Urinary bladder (tissue), 4 donors: ENCODE results near the gene CFAP161. TPM values are rescaled to one million over a fixed set of nuclear protein-coding genes. Genes with fewer than 3 reads are reported as not detected.

Experiments
- DNase-seq: peaks from one replicate; pipeline ENCODE4 v3.0.0-alpha.2; 2015; ENCODE audit errors: extremely low spot score
- H3K27ac ChIP-seq: one replicate; pipeline ENCODE4 v1.5.1; 2013; ENCODE audit warnings: low read depth, mild to moderate bottlenecking, moderate library complexity
- H3K36me3 ChIP-seq: one replicate; pipeline ENCODE4 v1.6.1; 2013; ENCODE audit warnings: mild to moderate bottlenecking, moderate library complexity; ENCODE audit not compliant: insufficient read depth
- H3K4me1 ChIP-seq: one replicate; pipeline ENCODE4 v1.6.1; 2013; ENCODE audit warnings: mild to moderate bottlenecking, moderate library complexity; ENCODE audit not compliant: insufficient read depth
- H3K4me3 ChIP-seq: one replicate; pipeline ENCODE4 v1.5.1; 2013; ENCODE audit warnings: low read depth, low read length
- WGBS: extraction: QIAGEN DNeasy Blood & Tissue Kit; methylation state at CpG from one replicate; pipeline ENCODE4 v1.1.7; 2013; 5-methylcytosine and 5-hydroxymethylcytosine counted together
- polyA plus RNA-seq: library from polyadenylated mRNA; stranded (reverse); fragments of 200-250 nt; gene quantifications from one replicate; pipeline ENCODE4 v1.2.3, GENCODE V29; 2013
- total RNA-seq: library from RNA; depleted of rRNA; stranded (reverse); fragments of >200 nt; gene quantifications from one replicate; pipeline ENCODE4 v1.2.3, GENCODE V29; 2014
- donor health status: healthy with polysubstance abuse.
- donor health status: healthy.

Gene CFAP161
- total and polyA plus RNA-seq, 2 donors = 0.90 TPM; not detected in 1

DNA sequence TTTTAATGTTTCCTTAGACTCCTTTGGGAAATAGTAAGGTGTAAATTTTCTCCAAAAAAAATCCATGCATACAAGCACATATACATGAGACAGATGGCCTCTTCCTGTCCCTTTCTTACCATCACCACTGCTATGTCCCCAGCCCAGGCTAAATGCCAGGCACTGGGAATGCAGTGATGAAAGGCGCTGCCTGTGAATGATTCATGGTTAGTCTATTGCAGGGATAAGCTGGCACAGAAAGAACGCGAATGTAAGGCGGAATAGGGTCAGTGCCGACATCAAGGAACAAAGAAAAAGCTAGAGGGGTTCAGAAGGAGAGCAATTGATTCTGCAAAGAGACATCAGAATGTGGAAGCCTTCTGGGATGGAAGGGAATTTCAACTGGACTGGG lies 36.2 kb upstream of the CFAP161 start:
- H3K4me1 ChIP-seq = no peaks in the 10 kb centered on the region
- no peak for DNase-seq

DNA sequence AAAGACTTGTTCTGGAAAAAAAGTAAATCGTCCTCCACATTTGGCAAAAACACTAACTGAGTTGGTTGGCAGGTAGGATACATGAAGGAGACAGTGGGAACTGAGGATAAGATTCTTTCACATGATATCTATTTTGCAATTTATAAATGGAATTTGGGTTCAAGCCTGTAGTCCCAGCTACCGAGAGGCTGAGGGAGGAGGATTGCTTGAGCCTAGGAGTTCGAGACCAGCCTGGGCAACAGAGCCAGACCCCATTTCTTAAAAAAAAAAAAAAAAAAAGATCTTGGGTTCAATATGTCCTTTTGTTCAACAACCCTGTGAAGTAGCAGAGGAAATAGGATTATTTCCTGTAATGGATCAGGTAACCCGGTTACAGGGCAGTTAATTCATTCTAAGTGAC lies 35.7 kb upstream of the CFAP161 start:
- DNase-seq = no peak
- no peak overlapping the region for H3K4me3 ChIP-seq
- H3K36me3 ChIP-seq = no peaks in the 10 kb centered on the region
- 69% methylated on average over 4 of the region's 4 CpGs for WGBS
- H3K4me1 ChIP-seq = no peaks in the 10 kb centered on the region
- no peak overlapping the region for H3K27ac ChIP-seq

More for the DNA sequence above, 36.2 kb upstream of the CFAP161 start:
- no peak overlapping the region for H3K27ac ChIP-seq
- no peak overlapping the region for H3K4me3 ChIP-seq
- WGBS = 65% methylated on average over 5 of the region's 5 CpGs
- H3K36me3 ChIP-seq = no peaks in the 10 kb centered on the region

DNA sequence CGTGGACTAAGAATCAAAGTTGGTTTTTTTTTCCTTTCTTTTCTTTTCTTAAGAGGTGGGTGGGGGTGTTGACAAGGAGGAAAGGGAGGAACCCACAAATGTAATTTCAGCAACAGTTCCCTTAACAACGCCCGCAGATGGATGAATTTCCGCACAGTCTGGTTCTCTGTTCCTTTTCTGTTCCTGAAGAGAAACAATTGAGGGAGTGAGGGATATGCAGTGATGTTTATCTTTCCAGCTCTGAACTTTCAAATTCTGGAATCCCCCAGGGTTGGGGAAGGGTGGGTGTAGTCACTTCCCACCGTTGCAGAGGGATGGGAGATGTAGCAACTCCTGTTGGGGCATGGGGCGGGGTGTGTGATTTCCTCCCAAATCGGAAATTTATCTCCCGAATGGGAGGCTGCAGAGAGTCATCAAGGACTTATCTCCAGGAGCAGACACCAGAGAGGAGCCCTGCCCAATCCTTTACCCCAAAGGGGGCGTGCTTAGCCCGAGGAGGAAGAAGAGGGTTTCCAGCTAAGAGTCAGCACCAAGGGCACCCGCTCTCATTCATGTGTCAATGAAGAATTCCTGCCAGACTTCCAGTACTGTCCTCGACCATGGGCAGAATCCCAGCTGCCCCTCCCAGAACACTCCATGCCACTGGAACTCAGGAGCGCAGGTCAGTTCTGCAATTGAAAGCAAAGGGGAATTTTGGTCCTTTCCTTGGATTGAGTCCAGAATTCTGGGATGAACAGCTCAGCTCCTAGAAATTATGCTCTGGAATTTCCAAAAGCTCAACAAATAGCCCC lies 35.0 kb upstream of the CFAP161 start:
- no peak for DNase-seq
- no peaks in the 10 kb centered on the region for H3K4me1 ChIP-seq
- H3K4me3 ChIP-seq = no peak overlapping the region
- H3K36me3 ChIP-seq = no peaks in the 10 kb centered on the region
- no peak overlapping the region for H3K27ac ChIP-seq
- 51% methylated on average over 13 of the region's 13 CpGs for WGBS

DNA sequence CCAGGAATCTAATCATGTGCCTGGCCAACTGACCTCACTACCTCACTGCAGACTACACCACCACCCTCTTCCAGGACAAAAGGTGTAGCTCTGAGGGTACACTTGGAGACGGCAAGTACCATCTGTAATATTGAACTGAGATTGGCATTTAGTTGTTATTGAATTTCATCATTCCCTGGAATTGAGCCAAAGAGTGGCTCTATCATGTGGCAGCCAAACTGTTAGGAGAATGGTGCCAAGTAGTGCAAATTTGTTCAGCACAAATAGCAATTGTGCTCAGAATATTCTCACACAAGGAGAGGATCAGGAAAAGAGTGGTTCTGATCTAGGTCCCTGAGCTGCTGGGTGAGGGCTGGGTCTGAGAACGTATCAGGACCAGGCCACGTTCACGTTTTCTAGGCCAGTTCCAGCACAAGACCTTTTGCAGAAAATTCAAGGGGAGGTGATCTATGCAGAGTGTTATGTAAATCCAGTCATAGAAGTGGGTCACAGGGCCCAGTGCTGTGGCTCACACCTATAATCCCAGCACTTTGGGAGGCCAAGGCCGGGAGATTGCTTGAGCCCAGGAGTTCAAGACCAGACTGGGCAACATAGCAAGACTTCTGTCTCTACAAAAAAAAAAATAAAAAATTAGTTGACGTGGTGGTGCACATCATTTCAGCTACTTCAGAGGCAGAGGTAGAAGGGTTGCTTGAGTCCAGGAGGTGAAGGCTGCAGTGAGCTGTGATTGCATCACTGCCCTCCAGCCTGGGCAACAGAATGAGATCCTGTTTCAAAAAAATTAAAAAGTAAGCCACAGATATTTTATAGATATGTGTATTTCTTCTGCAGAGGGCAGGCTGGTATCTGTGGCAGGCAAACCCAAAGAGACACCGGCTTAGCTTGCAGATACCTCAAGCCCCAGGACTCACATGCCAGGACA lies 31.9 kb upstream of the CFAP161 start:
- WGBS = 84% methylated on average over 7 of the region's 7 CpGs
- H3K36me3 ChIP-seq = no peaks in the 10 kb centered on the region
- H3K4me1 ChIP-seq = no peaks in the 10 kb centered on the region
- H3K27ac ChIP-seq = no peak overlapping the region
- no peak for DNase-seq
- H3K4me3 ChIP-seq = no peak overlapping the region

DNA sequence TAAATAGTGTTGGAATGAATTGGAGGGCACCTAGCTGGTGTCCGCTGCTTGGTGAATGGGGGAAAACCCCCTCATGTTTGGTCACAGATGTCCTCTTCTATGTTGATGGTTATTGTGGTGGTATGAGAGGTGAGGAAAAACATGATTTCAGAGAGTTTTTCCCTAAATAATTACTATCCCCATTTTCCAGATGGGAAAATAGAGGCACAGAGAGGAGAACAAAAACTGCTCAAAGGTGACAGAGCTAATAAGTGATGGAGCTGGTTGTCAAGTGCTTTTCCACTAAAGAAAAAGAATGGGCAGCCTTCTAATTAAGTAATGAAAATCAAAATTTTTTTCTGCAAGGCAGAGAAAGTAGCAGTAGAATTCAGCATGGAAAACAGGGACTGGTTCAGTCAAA lies 30.2 kb upstream of the CFAP161 start:
- no peak for DNase-seq
- H3K27ac ChIP-seq = no peak overlapping the region
- no peaks in the 10 kb centered on the region for H3K36me3 ChIP-seq
- WGBS = 98% methylated on average over 1 of the region's 1 CpG
- H3K4me3 ChIP-seq = no peak overlapping the region
- no peaks in the 10 kb centered on the region for H3K4me1 ChIP-seq

DNA sequence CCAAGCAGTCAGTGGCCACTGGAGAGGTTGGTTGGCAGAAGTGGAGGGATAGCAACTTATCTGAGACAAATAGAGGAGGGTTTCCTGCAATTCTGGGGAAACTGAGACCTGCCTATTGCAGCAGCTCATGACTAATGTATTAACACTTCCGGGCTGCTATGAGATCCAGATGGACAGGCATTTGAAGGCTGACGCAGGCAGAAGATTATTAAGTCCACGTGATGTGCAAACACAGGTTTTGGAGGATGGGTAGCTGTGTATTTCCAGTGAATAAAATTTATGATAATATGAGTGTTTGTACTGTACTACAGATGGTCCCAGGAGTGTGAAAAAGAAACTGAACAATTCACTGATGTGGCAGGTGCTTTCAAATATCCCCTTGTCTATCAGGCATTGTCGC lies 28.5 kb upstream of the CFAP161 start:
- H3K4me3 ChIP-seq = no peak overlapping the region
- no peak for DNase-seq
- H3K36me3 ChIP-seq = no peaks in the 10 kb centered on the region
- no peaks in the 10 kb centered on the region for H3K4me1 ChIP-seq
- H3K27ac ChIP-seq = no peak overlapping the region
- WGBS = 73% methylated on average over 4 of the region's 4 CpGs

DNA sequence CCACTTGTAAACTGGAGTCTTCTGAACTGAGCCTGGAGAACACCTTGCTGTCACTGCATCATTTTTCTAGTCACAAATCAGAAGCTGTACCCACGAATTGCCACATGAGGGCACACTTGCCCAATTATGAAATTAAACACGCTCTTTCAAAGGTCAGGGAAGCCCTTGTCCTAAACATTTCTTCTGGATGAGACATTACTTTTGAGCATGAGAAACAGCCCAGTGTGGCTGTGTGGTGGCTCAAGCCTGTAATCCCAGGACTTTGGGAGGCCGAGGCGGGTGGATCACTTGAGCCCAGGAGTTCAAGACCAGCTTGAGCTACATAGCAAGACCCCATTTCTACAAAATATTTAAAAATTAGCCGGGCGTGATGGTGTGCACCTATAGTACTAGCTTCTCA lies 27.5 kb upstream of the CFAP161 start:
- H3K36me3 ChIP-seq = no peaks in the 10 kb centered on the region
- WGBS = 38% methylated on average over 6 of the region's 6 CpGs
- H3K27ac ChIP-seq = no peak overlapping the region
- no peaks in the 10 kb centered on the region for H3K4me1 ChIP-seq
- DNase-seq = no peak
- H3K4me3 ChIP-seq = no peak overlapping the region

DNA sequence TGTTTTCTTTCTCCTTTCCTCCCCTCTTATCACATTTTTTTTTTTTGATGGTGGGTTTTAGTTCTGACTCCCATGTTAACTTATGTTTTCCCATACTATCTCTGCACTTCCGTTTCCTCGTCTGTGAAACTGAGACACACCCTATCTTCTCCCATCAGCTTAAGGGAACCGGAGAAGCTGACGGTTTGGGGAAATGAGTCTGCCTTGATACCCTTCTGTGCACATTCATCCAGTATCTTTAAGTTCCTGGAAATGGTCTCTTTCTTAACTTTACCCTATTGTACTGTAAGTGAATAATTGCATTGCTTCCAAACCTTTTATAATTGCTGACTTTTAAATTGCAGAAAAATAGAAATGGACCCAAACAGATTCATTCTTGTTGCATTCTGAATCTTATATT lies 26.2 kb upstream of the CFAP161 start:
- H3K27ac ChIP-seq = no peak overlapping the region
- no peaks in the 10 kb centered on the region for H3K36me3 ChIP-seq
- DNase-seq = no peak
- no peaks in the 10 kb centered on the region for H3K4me1 ChIP-seq
- no peak overlapping the region for H3K4me3 ChIP-seq
- 64% methylated on average over 4 of the region's 4 CpGs for WGBS

DNA sequence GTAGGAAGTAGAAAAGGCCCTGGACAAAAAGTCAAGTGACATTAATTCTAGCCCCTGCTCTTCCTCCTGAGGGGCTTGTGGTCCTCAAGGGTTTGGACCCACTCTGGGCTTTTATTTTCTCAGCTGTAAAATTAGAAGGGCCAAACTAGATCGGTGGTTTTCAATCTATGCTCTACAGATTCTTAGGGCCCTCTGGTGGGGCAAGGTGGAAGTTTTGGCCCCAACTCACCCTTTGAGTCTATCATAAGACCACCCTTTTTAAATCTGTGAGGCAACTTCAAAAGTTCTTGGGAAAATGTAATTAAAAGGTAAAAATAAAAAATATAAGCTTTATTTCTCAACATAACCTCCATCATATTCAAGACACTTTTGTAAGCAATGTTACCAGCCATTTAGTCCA lies 25.6 kb upstream of the CFAP161 start:
- 27% methylated on average over 1 of the region's 1 CpG for WGBS
- H3K27ac ChIP-seq = no peak overlapping the region

DNA sequence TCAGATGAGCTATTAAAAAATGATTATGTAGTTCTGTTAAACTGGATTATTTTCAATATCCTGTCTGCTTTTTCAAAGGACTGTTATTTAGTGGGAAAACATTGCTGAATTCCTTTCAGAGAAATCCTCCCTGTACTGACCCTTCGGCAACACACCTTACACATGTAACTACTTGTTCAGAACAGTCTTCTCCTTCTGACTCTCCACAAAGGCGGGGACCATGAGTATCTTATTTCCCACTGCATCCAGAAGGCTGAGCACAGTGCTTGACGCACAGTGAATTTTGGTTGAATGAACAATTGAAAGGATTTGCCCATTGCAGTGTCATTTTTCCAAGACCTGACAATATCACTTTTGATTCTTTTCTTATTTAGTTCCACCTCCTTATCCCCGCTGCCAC lies 23.1 kb upstream of the CFAP161 start:
- Histone ChIP-seq H3K4me3 (no peak overlapping the region), H3K27ac (no peak overlapping the region), H3K4me1 (no peaks in the 10 kb centered on the region), H3K36me3 (no peaks in the 10 kb centered on the region)
- DNase-seq = no peak
- WGBS = 70% methylated on average over 4 of the region's 4 CpGs

More for the DNA sequence above, 25.6 kb upstream of the CFAP161 start:
- DNase-seq = no peak
- H3K4me1 ChIP-seq = no peaks in the 10 kb centered on the region
- H3K4me3 ChIP-seq = no peak overlapping the region
- no peaks in the 10 kb centered on the region for H3K36me3 ChIP-seq

DNA sequence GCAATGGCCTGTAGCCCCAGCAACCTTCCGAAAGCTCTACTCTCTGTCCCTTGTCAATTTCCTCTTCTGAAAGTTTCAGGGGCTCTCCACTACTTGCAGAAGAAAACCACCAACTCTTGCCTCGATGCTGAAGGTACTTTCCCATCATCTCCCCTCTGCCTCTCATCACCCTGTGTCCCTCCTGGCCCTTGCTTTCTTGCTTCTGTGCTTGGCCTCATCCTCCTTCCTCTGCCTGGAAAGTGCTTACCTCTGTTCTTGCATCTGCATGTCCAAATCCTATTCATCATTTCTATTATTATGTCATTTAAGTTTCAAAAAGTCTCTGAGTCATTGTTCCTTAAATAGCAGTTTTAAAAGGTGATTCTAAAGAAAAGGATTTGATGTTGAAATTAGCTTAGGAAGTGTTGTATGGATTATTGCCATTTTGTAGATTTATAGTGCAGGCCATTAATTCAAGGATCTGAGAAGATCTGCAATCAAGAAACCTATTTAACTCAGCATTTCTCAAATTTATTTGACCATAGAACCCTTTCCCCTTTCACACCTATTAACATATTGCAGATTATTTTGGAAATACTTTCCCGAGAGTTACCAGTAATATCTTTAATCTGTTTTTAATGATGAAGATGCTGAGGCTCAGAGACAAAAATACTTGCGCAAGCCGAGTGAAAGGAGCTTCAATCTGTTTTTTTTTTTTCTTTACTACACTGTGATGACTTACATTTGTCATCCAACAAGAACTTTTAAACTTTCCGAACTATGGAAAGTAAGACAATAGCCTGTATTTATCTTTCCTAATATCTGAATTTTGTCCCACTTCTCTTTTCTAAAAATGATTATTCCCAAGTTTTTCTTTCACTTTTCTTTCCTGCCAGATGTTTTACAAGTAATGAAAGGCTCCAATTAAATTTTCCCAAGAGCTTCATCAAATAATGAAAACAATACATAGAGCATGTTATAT lies 22.3 kb upstream of the CFAP161 start:
- Histone ChIP-seq H3K27ac (no peak overlapping the region), H3K36me3 (no peaks in the 10 kb centered on the region), H3K4me3 (no peak overlapping the region), H3K4me1 (no peaks in the 10 kb centered on the region)
- no peak for DNase-seq
- 65% methylated on average over 6 of the region's 6 CpGs for WGBS

DNA sequence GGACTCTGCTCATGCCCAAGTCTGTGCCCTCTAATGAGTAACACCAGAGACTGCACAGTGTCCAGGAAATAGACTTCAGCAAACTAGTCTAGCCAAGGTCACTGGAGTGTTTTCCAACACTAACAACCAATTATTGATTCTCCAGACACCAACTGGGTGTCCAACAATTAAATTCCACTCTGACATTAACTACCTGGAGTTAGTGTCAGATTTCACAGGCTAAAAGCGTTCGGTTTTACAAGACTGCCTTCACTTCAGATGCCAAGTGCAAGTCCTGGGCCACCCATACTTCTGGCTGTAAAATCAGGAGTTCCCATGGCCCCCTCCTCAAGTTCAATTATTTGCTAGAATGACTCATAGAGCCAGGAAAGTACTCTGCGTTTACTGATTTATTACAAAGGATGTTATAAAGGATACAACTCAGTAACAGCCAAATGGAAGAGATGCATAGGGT lies 20.8 kb upstream of the CFAP161 start:
- no peak for DNase-seq
- no peaks in the 10 kb centered on the region for H3K36me3 ChIP-seq
- no peak overlapping the region for H3K27ac ChIP-seq
- no peak overlapping the region for H3K4me3 ChIP-seq
- H3K4me1 ChIP-seq = no peaks in the 10 kb centered on the region
- WGBS = 35% methylated on average over 3 of the region's 3 CpGs

DNA sequence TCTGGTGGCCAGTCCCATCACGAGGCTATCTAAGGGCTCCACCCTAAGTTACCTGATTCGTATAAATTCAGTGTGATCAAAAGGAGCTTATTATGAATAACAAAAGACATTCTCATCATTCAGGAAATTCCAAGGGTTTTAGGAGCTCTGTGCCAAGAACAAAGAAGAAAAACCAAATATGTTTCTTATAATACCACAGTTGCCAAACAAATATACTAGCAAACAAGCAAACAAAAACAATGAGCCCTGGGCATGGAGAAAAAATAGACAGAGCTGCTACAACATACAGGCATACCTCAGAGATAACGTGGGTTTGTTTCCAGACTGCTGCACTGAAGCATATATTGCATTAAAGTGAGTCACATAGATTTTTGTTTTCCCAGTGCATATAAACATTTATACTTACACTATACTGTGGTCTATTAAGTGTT lies 20.2 kb upstream of the CFAP161 start:
- H3K4me3 ChIP-seq = no peak overlapping the region
- H3K27ac ChIP-seq = no peak overlapping the region
- DNase-seq = no peak
- no peaks in the 10 kb centered on the region for H3K4me1 ChIP-seq
- H3K36me3 ChIP-seq = no peaks in the 10 kb centered on the region
- 34% methylated on average over 3 of the region's 3 CpGs for WGBS
